ENCODE measurements around the gene DSTYK.
"Not testable (repeated sequence)": the region's sequence is repeated elsewhere in the genome, so short reads cannot be mapped to it uniquely, and the experiment has no call there.

Gene DSTYK

GRCh38 chr1:205161076-205161475 lies 50.4 kb downstream of the DSTYK start:
- Histone ChIP-seq H3K27me3 (ENCODE audit: control insufficient read depth in 5 of 5, insufficient read depth in 4 of 5, low read length in 5 of 5) (no peaks in the 10 kb centered on the region), H3K4me3 (ENCODE audit: low read depth in 1 of 5, low read length in 5 of 5) (no peak overlapping the region), H3K9me3 (ENCODE audit: control insufficient read depth in 5 of 5, low read length in 5 of 5) (peaks cover 0 to 4% (median 0%) of the 10 kb centered on the region in 5 donors), H3K36me3 (ENCODE audit: control insufficient read depth in 5 of 5, insufficient read depth in 5 of 5, low read length in 5 of 5) (peaks cover 28 to 79% (median 70%) of the 10 kb centered on the region in 5 donors), H3K4me1 (ENCODE audit: control insufficient read depth in 5 of 5, insufficient read depth in 5 of 5, low read length in 5 of 5) (no peaks in the 10 kb centered on the region), H3K9ac (ENCODE audit: low read length in 5 of 5) (no peak overlapping the region), H3K27ac (ENCODE audit: low read depth, low read length) (no peak overlapping the region)

GRCh38 chr1:205158048-205158616 lies 53.4 kb downstream of the DSTYK start:
- H3K9me3 ChIP-seq (ENCODE audit: control insufficient read depth in 5 of 5, low read length in 5 of 5): peaks cover 0 to 8% (median 0%) of the 10 kb centered on the region in 5 donors
- no peaks in the 10 kb centered on the region for H3K27me3 ChIP-seq (ENCODE audit: control insufficient read depth in 5 of 5, insufficient read depth in 4 of 5, low read length in 5 of 5)
- no peak overlapping the region for H3K4me3 ChIP-seq (ENCODE audit: low read depth in 1 of 5, low read length in 5 of 5)
- peaks cover 30 to 86% (median 74%) of the 10 kb centered on the region in 5 donors for H3K36me3 ChIP-seq (ENCODE audit: control insufficient read depth in 5 of 5, insufficient read depth in 5 of 5, low read length in 5 of 5)
- no peaks in the 10 kb centered on the region for H3K4me1 ChIP-seq (ENCODE audit: control insufficient read depth in 5 of 5, insufficient read depth in 5 of 5, low read length in 5 of 5)
- no peak overlapping the region for H3K27ac ChIP-seq (ENCODE audit: low read depth, low read length)
- no peak overlapping the region for H3K9ac ChIP-seq (ENCODE audit: low read length in 5 of 5)

GRCh38 chr1:205155665-205156377 lies 55.7 kb downstream of the DSTYK start:
- not testable (repeated sequence) for H3K9me3 ChIP-seq (ENCODE audit: control insufficient read depth in 5 of 5, low read length in 5 of 5); H3K27ac ChIP-seq (ENCODE audit: low read depth, low read length); H3K9ac ChIP-seq (ENCODE audit: low read length in 5 of 5); H3K27me3 ChIP-seq (ENCODE audit: control insufficient read depth in 5 of 5, insufficient read depth in 4 of 5, low read length in 5 of 5); H3K4me3 ChIP-seq (ENCODE audit: low read depth in 1 of 5, low read length in 5 of 5); H3K4me1 ChIP-seq (ENCODE audit: control insufficient read depth in 5 of 5, insufficient read depth in 5 of 5, low read length in 5 of 5)
- peaks cover 26 to 71% (median 63%) of the 10 kb centered on the region in 5 donors for H3K36me3 ChIP-seq (ENCODE audit: control insufficient read depth in 5 of 5, insufficient read depth in 5 of 5, low read length in 5 of 5)

- Histone ChIP-seq H3K36me3 (ENCODE audit: control insufficient read depth in 5 of 5, insufficient read depth in 5 of 5, low read length in 5 of 5) (peaks cover 33 to 66% (median 52%) of the 10 kb centered on the region in 5 donors), H3K9ac (ENCODE audit: low read length in 5 of 5) (no peak overlapping the region), H3K4me3 (ENCODE audit: low read depth in 1 of 5, low read length in 5 of 5) (no peak overlapping the region), H3K27me3 (ENCODE audit: control insufficient read depth in 5 of 5, insufficient read depth in 4 of 5, low read length in 5 of 5) (no peaks in the 10 kb centered on the region), H3K4me1 (ENCODE audit: control insufficient read depth in 5 of 5, insufficient read depth in 5 of 5, low read length in 5 of 5) (peaks cover 0 to under 1% (median 0%) of the 10 kb centered on the region in 5 donors), H3K9me3 (ENCODE audit: control insufficient read depth in 5 of 5, low read length in 5 of 5) (peaks cover 0 to 8% (median 0%) of the 10 kb centered on the region in 5 donors), H3K27ac (ENCODE audit: low read depth, low read length) (no peak overlapping the region)
Measured at GRCh38 chr1:205152505-205152904, 59.0 kb downstream of the DSTYK start.

- Histone ChIP-seq H3K27me3 (ENCODE audit: control insufficient read depth in 5 of 5, insufficient read depth in 4 of 5, low read length in 5 of 5) (no peaks in the 10 kb centered on the region), H3K27ac (ENCODE audit: low read depth, low read length) (no peak overlapping the region), H3K9ac (ENCODE audit: low read length in 5 of 5) (no peak overlapping the region), H3K9me3 (ENCODE audit: control insufficient read depth in 5 of 5, low read length in 5 of 5) (peaks cover 0 to 2% (median 0%) of the 10 kb centered on the region in 5 donors), H3K36me3 (ENCODE audit: control insufficient read depth in 5 of 5, insufficient read depth in 5 of 5, low read length in 5 of 5) (peaks cover 30 to 63% (median 48%) of the 10 kb centered on the region in 5 donors), H3K4me3 (ENCODE audit: low read depth in 1 of 5, low read length in 5 of 5) (no peak overlapping the region), H3K4me1 (ENCODE audit: control insufficient read depth in 5 of 5, insufficient read depth in 5 of 5, low read length in 5 of 5) (peaks cover 0 to 9% (median 7%) of the 10 kb centered on the region in 5 donors)
Measured at GRCh38 chr1:205150651-205151428, 60.7 kb downstream of the DSTYK start.

- Histone ChIP-seq H3K9ac (ENCODE audit: low read length in 5 of 5) (no peak overlapping the region), H3K4me3 (ENCODE audit: low read depth in 1 of 5, low read length in 5 of 5) (no peak overlapping the region), H3K27me3 (ENCODE audit: control insufficient read depth in 5 of 5, insufficient read depth in 4 of 5, low read length in 5 of 5) (no peaks in the 10 kb centered on the region), H3K27ac (ENCODE audit: low read depth, low read length) (peak overlapping the region; percentile 14), H3K9me3 (ENCODE audit: control insufficient read depth in 5 of 5, low read length in 5 of 5) (no peaks in the 10 kb centered on the region), H3K4me1 (ENCODE audit: control insufficient read depth in 5 of 5, insufficient read depth in 5 of 5, low read length in 5 of 5) (peaks cover 0 to 29% (median 25%) of the 10 kb centered on the region in 5 donors), H3K36me3 (ENCODE audit: control insufficient read depth in 5 of 5, insufficient read depth in 5 of 5, low read length in 5 of 5) (peaks cover 19 to 42% (median 34%) of the 10 kb centered on the region in 5 donors)
Measured at GRCh38 chr1:205147191-205147835, 64.2 kb downstream of the DSTYK start.

GRCh38 chr1:205144751-205145150 lies 66.8 kb downstream of the DSTYK start:
- Histone ChIP-seq H3K9me3 (ENCODE audit: control insufficient read depth in 5 of 5, low read length in 5 of 5) (no peaks in the 10 kb centered on the region), H3K27ac (ENCODE audit: low read depth, low read length) (peak overlapping the region; percentile 32), H3K4me3 (ENCODE audit: low read depth in 1 of 5, low read length in 5 of 5) (no peak overlapping the region), H3K36me3 (ENCODE audit: control insufficient read depth in 5 of 5, insufficient read depth in 5 of 5, low read length in 5 of 5) (peaks cover 10 to 31% (median 22%) of the 10 kb centered on the region in 5 donors), H3K4me1 (ENCODE audit: control insufficient read depth in 5 of 5, insufficient read depth in 5 of 5, low read length in 5 of 5) (peaks cover 0 to 37% (median 34%) of the 10 kb centered on the region in 5 donors), H3K9ac (ENCODE audit: low read length in 5 of 5) (no peak overlapping the region), H3K27me3 (ENCODE audit: control insufficient read depth in 5 of 5, insufficient read depth in 4 of 5, low read length in 5 of 5) (no peaks in the 10 kb centered on the region)

- Histone ChIP-seq H3K4me1 (ENCODE audit: control insufficient read depth in 5 of 5, insufficient read depth in 5 of 5, low read length in 5 of 5) (peaks cover 0 to 37% (median 34%) of the 10 kb centered on the region in 5 donors), H3K27ac (ENCODE audit: low read depth, low read length) (peak overlapping the region; percentile 32), H3K27me3 (ENCODE audit: control insufficient read depth in 5 of 5, insufficient read depth in 4 of 5, low read length in 5 of 5) (no peaks in the 10 kb centered on the region), H3K4me3 (ENCODE audit: low read depth in 1 of 5, low read length in 5 of 5) (no peak overlapping the region), H3K9me3 (ENCODE audit: control insufficient read depth in 5 of 5, low read length in 5 of 5) (no peaks in the 10 kb centered on the region), H3K36me3 (ENCODE audit: control insufficient read depth in 5 of 5, insufficient read depth in 5 of 5, low read length in 5 of 5) (peaks cover 7 to 27% (median 17%) of the 10 kb centered on the region in 5 donors), H3K9ac (ENCODE audit: low read length in 5 of 5) (no peak overlapping the region)
Measured at GRCh38 chr1:205144046-205144720, 67.3 kb downstream of the DSTYK start.

GRCh38 chr1:205142102-205142469 lies 69.4 kb downstream of the DSTYK start:
- H3K9me3 ChIP-seq (ENCODE audit: control insufficient read depth in 5 of 5, low read length in 5 of 5): no peaks in the 10 kb centered on the region
- peak overlapping the region in 4 of 5 donors; percentile 29 to 59 (median 48) for H3K4me3 ChIP-seq (ENCODE audit: low read depth in 1 of 5, low read length in 5 of 5)
- peaks cover 0 to 9% (median 4%) of the 10 kb centered on the region in 5 donors for H3K36me3 ChIP-seq (ENCODE audit: control insufficient read depth in 5 of 5, insufficient read depth in 5 of 5, low read length in 5 of 5)
- peak overlapping the region in 1 of 5 donors; percentile 26 for H3K9ac ChIP-seq (ENCODE audit: low read length in 5 of 5)
- H3K27me3 ChIP-seq (ENCODE audit: control insufficient read depth in 5 of 5, insufficient read depth in 4 of 5, low read length in 5 of 5): no peaks in the 10 kb centered on the region
- no peak overlapping the region for H3K27ac ChIP-seq (ENCODE audit: low read depth, low read length)
- H3K4me1 ChIP-seq (ENCODE audit: control insufficient read depth in 5 of 5, insufficient read depth in 5 of 5, low read length in 5 of 5): peaks cover 0 to 36% (median 29%) of the 10 kb centered on the region in 5 donors
